ENCODE measurements around the gene OVCA2.

DNA sequence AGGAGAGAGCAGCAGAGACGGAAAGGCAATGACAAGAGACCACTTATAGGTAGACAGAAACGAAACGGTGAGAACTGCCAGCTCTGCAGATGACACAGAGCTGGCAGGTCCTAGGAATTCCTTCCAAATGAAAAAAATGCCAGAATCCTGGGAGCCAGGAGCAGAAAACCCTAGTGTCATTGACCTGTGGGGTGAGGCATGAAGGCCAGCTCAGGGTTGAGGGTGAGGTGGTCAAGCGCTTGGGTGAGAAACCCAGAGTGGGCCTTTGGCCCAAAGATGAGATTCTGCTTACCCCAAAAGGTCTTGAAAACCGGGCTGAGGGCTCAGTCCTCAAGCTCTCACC, 22.3 kb downstream of the OVCA2 start:
- no peak for TF ChIP-seq YY1 (IDR thresholded peaks at IDR 0.05; ENCODE audit: low read depth)
- no peak for TF ChIP-seq TEAD4 (IDR thresholded peaks at IDR 0.05)
- TF ChIP-seq EGR1 (IDR thresholded peaks at IDR 0.05) = no peak
- no peak for TF ChIP-seq EP300 (IDR thresholded peaks at IDR 0.05; ENCODE audit: borderline replicate concordance)
- TF ChIP-seq, protein P1, sequence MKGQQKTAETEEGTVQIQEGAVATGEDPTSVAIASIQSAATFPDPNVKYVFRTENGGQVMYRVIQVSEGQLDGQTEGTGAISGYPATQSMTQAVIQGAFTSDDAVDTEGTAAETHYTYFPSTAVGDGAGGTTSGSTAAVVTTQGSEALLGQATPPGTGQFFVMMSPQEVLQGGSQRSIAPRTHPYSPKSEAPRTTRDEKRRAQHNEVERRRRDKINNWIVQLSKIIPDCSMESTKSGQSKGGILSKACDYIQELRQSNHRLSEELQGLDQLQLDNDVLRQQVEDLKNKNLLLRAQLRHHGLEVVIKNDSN (IDR thresholded peaks at IDR 0.05) = no peak
- no peak for TF ChIP-seq REST (IDR thresholded peaks at IDR 0.05; ENCODE audit: low read depth)
- no peak for TF ChIP-seq NFIC (IDR thresholded peaks at IDR 0.05)
- TF ChIP-seq CEBPB (IDR thresholded peaks at IDR 0.05) = no peak
- no peak for TF ChIP-seq TAF1 (IDR thresholded peaks at IDR 0.05; ENCODE audit: low read depth)
- no peak for TF ChIP-seq MAX (IDR thresholded peaks at IDR 0.05)

Data from Ishikawa (cell line).